GM10248 (cell line): Measurements from ENCODE around the gene FAAH.

ENCODE experiments used
- CTCF ChIA-PET: fragments of 300-600 bp; sonication (Branson Sonifier 250); formaldehyde crosslinking; extraction: SDS; loops from one replicate; lab custom pipeline; 2021; ENCODE audit warnings: antibody characterized with exemption; lab: Yijun Ruan, JAX
- POLR2A ChIA-PET: fragments of 350-650 bp; sonication (Branson Sonifier 250); formaldehyde crosslinking; extraction: SDS; loops from one replicate; lab custom pipeline; 2020; ENCODE audit warnings: antibody characterized with exemption; lab: Yijun Ruan, JAX
- DNase-seq: peaks from one replicate; pipeline ENCODE4 v3.0.0; 2012; ENCODE audit errors: extremely low spot score
- TF ChIP-seq, protein P1 (sequence below): IDR thresholded peaks from 2 replicates; pipeline ENCODE4 v1.5.1; 2012; ENCODE audit warnings: mild to moderate bottlenecking, low read depth; ENCODE audit errors: extremely low read depth, missing control alignments, control extremely low read depth

The FAAH gene

DNA sequence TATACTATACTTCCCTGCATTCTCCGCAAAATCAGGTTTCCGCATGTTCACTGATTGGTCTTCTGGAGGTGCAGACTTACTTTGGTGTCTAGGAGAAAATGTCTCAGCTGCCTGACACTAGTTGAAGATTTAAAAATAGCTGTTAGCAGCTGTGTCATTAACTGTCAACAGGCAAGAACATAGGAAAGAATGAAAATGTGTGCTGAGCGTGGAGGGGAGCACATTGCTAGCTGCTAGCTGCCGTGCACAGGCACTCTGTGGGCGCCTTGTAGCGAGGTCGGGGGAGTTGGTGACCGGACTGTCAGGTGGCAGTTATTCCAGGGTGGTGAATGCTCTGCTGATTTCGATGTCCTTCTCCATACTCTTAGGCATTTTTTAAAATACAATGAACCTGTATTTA is 5.2 kb downstream of the FAAH start:
- POLR2A ChIA-PET, result no interaction called here
- DNase-seq, result no peak
- TF ChIP-seq, protein P1, sequence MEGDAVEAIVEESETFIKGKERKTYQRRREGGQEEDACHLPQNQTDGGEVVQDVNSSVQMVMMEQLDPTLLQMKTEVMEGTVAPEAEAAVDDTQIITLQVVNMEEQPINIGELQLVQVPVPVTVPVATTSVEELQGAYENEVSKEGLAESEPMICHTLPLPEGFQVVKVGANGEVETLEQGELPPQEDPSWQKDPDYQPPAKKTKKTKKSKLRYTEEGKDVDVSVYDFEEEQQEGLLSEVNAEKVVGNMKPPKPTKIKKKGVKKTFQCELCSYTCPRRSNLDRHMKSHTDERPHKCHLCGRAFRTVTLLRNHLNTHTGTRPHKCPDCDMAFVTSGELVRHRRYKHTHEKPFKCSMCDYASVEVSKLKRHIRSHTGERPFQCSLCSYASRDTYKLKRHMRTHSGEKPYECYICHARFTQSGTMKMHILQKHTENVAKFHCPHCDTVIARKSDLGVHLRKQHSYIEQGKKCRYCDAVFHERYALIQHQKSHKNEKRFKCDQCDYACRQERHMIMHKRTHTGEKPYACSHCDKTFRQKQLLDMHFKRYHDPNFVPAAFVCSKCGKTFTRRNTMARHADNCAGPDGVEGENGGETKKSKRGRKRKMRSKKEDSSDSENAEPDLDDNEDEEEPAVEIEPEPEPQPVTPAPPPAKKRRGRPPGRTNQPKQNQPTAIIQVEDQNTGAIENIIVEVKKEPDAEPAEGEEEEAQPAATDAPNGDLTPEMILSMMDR, result no peak
- CTCF ChIA-PET, result interaction anchor here (0.8 to 1.4 kb wide), 3 partner anchors 15 to 79 kb away, joined by 3 to 5 read pairs (median 3); no protein-coding TSS in a partner anchor

DNA sequence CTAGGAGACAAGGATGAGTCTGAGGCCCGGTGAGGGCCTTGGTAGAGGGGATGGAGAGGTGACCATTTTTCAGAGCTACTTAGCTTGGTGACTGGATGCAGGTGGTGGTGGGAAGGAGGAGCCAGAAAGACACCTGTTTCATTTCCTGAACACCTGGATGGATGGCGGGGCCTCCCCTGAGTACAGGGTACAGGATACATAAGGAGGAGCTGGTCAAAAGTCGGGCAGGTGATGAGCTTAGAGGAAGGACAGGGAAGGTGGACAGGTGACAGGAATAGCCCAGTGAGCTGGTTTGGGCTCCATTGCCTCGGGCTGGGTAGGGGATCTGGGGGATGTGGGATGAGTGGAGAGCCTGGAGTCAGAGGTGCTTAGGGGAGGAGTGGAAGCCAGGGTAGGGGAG is 6.3 kb downstream of the FAAH start:
- ChIA-PET POLR2A (no interaction called here), CTCF (interaction anchor here (1.1 kb wide), 1 partner anchor 9 kb away, joined by 3 read pairs; no protein-coding TSS in a partner anchor)
- TF ChIP-seq, protein P1, result no peak
- no peak for DNase-seq

DNA sequence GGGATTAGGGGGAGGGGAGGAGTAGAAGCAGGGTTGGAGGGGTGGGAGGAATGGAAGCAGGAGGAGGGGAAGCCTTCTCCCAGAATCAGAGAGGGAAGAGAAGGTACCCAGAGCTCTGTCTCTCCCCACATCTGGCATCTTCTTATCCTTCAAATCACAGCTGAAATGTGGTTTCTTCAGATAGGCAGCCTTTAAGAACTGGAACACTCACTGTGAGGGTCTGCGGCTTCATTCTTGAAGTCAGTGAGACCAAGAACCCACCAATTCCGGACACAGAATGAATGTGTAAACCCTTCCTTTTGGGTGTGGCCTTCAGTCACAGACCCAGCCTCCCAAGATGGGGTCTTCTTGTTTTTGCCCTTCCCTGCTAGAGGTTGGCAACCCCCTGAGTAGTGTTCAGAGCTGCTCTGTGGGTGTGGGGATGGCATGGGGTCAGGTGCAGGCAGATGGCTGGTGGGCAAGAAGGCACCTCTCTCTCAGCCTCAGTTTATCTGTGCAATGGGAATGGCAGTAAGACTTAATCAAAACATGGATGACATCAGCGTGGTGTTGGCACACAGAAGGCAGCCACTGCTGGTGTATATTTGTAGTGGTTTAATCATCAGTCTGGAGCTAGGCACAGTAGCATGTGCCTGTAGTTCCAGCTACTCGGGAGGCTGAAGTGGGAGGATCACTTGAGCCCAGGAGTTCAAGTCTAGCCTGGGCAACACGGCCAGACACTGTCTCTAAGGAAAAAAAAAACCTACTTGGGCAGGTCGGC is 7.2 kb downstream of the FAAH start:
- DNase-seq, result no peak
- TF ChIP-seq, protein P1, result no peak
- ChIA-PET CTCF (interaction anchor here (1.1 to 1.4 kb wide), 2 partner anchors 8 to 9 kb away, joined by 3 to 4 read pairs; no protein-coding TSS in a partner anchor), POLR2A (no interaction called here)

- ChIA-PET CTCF (interaction anchor here (0.6 to 1.4 kb wide), 4 partner anchors 9 to 45 kb away, joined by 3 to 4 read pairs (median 4); no protein-coding TSS in a partner anchor), POLR2A (no interaction called here)
- DNase-seq, result no peak
- TF ChIP-seq, protein P1, result no peak
These were observed 8.0 kb downstream of the FAAH start for GRCh38 chr1:46401964-46402626.

GRCh38 chr1:46403916-46404315 is 9.8 kb downstream of the FAAH start:
- POLR2A ChIA-PET, result no interaction called here
- CTCF ChIA-PET, result interaction anchor here (0.7 to 1.7 kb wide), 4 partner anchors 13 to 124 kb away, joined by 3 to 6 read pairs (median 5); no protein-coding TSS in a partner anchor
- DNase-seq, result no peak
- TF ChIP-seq, protein P1, result no peak

GRCh38 chr1:46404482-46405196 is 10.5 kb downstream of the FAAH start:
- TF ChIP-seq, protein P1, result no peak
- POLR2A ChIA-PET, result no interaction called here
- CTCF ChIA-PET, result interaction anchor here (0.7 to 1.7 kb wide), 3 partner anchors 28 to 123 kb away, joined by 3 to 6 read pairs (median 5); no protein-coding TSS in a partner anchor
- DNase-seq, result no peak
